HG03103 (cell line): ENCODE measurements around the gene CCP110.

Experiments
- ATAC-seq: cut with Tn5 transposase; IDR thresholded peaks from one replicate; pipeline ENCODE4 v1.9.1; 2021; ENCODE audit warnings: low read depth; ENCODE audit not compliant: unreplicated experiment

Gene CCP110, protein sequence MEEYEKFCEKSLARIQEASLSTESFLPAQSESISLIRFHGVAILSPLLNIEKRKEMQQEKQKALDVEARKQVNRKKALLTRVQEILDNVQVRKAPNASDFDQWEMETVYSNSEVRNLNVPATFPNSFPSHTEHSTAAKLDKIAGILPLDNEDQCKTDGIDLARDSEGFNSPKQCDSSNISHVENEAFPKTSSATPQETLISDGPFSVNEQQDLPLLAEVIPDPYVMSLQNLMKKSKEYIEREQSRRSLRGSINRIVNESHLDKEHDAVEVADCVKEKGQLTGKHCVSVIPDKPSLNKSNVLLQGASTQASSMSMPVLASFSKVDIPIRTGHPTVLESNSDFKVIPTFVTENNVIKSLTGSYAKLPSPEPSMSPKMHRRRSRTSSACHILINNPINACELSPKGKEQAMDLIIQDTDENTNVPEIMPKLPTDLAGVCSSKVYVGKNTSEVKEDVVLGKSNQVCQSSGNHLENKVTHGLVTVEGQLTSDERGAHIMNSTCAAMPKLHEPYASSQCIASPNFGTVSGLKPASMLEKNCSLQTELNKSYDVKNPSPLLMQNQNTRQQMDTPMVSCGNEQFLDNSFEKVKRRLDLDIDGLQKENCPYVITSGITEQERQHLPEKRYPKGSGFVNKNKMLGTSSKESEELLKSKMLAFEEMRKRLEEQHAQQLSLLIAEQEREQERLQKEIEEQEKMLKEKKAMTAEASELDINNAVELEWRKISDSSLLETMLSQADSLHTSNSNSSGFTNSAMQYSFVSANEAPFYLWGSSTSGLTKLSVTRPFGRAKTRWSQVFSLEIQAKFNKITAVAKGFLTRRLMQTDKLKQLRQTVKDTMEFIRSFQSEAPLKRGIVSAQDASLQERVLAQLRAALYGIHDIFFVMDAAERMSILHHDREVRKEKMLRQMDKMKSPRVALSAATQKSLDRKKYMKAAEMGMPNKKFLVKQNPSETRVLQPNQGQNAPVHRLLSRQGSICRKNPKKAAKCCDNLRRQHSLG

GRCh38 chr16:19523559-19524355 lies at the start of gene CCP110:
CCP110 (plus strand) TSS chr16:19523942; CDS start chr16:19527882, 3,940 bp downstream.
- ATAC-seq: peak; percentile 52

GRCh38 chr16:19474617-19475016 lies 49.1 kb upstream of the CCP110 start:
- no peak for ATAC-seq

GRCh38 chr16:19478505-19478904 lies 45.2 kb upstream of the CCP110 start:
- ATAC-seq: no peak

DNA sequence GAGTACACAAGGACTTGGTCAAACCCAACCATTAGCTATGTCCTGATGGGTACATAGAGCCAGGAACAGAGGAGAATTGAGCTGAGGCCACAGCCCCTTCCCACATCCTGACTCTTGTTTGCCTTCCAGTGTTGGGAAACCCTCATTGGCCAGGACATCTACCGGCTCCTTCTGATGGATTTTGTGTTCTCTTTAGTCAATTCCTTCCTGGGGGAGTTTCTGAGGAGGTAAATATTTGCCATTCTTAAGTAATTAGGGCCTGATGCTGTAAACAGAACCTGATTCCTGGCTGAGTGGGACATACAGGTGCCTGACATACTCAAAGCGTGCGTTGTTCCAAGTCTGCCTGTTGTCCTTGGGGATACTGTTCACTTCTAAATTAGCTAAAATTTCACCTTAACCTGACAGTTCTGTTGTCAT lies 44.4 kb upstream of the CCP110 start:
- no peak for ATAC-seq

GRCh38 chr16:19481296-19481695 lies 42.4 kb upstream of the CCP110 start:
- no peak for ATAC-seq

GRCh38 chr16:19481769-19482168 lies 42.0 kb upstream of the CCP110 start:
- no peak for ATAC-seq

DNA sequence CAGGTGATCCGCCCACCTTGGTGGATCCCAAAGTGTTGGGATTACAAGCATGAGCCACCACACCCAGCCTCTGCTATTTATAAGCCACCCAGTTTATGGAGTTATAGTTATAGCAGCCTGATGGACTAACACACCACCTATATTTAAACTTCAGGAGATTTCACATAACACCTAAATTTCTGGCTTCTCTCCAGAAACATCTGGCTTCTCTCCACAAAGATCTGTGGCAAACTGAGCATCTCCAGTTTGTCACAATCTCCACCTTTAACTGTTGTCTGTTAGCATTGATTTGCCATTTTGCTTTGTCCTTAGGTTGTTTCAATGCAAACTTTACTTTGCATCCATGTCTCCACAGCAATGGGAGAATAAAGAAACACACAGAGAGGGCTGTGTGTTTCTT lies 41.5 kb upstream of the CCP110 start:
- no peak for ATAC-seq

DNA sequence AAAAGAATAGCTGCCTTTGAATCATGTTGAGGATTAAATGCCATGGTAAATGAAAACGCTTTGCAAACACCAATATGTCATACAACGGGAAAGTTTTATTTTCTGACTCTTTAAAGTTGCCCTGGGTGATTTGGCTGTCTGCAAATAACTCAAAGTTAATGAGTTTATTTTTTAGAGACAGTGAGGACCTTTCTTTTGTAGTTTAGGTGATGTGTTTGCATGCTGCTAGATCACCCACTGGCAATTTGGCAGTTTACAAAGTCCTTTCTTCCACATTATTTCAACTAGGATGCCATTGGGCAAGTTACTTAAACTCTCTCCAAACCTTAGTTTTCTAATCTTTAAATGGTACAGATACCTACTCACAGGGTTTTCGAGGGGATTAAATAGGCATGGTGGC lies 39.6 kb upstream of the CCP110 start:
- ATAC-seq: no peak

GRCh38 chr16:19485611-19486010 lies 38.1 kb upstream of the CCP110 start:
- no peak for ATAC-seq

DNA sequence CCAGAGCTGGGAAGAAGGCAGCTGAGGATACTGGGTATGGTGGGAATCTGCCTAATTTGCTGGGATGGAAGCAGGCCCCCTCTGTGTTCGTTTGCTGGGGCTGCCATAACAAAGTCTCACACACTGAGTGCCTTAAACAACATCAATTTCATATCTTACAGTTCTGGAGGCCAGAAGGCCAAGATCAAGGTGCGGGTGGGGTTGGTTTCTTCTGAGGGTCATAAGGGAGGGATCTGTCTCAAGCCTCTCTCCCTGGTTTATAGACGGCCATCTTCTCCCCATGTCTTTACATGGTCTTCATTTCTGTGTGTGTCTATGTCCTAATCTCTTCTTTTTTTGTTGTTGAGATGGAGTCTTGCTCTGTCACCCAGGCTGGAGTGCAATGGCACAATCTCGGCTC lies 37.7 kb upstream of the CCP110 start:
- no peak for ATAC-seq

- ATAC-seq: no peak
Measured at GRCh38 chr16:19486750-19487325, 36.9 kb upstream of the CCP110 start.

GRCh38 chr16:19488213-19488640 lies 35.5 kb upstream of the CCP110 start:
- ATAC-seq: no peak

DNA sequence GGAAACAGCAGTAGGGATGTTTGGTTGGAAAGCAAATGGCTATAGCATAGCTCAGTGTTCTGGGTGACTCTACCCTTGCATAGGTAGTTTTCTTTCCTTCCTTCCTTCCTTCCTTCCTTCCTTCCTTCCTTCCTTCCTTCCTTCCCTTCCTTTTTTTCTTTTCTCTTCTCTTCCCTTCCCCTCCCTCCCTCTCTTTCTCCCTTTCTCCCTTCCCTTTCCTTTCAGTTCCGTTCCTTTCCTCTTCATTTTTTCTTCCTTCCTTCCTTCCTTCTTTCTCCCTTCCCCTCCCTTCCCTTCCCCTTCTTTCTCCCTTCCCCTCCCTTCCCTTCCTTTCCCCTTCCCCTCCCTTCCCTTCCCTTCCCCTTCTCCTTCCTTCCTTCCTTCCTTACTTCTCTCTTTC lies 33.1 kb upstream of the CCP110 start:
- no peak for ATAC-seq

GRCh38 chr16:19497176-19497575 lies 26.6 kb upstream of the CCP110 start:
- ATAC-seq: no peak

DNA sequence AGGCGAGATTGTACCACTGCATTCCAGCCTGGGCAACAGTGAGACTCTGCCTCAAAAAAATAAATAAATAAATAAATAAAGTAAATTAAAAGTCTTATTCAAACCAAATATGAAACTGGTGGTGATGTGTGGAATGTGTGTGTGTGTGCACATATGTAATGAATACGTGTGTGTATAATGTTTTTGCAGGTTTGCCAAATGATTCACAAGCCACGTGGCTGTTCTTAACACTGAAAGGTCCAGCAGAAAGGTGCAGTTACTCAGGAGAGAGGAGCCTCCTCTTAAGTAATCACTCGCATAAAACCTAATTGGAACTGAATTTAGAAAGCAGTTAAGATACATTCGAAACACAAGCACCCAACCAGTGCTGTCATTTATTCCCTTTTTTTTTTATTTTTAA lies 24.7 kb upstream of the CCP110 start:
- no peak for ATAC-seq

GRCh38 chr16:19499481-19499880 lies 24.3 kb upstream of the CCP110 start:
- no peak for ATAC-seq

- no peak for ATAC-seq
Measured at GRCh38 chr16:19502395-19503131, 21.2 kb upstream of the CCP110 start.

- ATAC-seq: no peak
Measured at GRCh38 chr16:19503461-19504075, 20.2 kb upstream of the CCP110 start.
